Endothelial cell of umbilical vein (primary cell): ENCODE measurements around the gene ROMO1. TPM values are rescaled to one million over a fixed set of nuclear protein-coding genes. Genes with fewer than 3 reads are reported as not detected.

Source experiments
- BruUV-seq: library from RNA; stranded (reverse); fragments of 400-500 nt; replicated peaks from 2 replicates; lab custom pipeline; 2021; lab: Mats Ljungman, UMichigan
- CTCF ChIA-PET: fragments of 300-600, 350-600 bp; sonication (Branson Sonifier 250); formaldehyde crosslinking; loops from one replicate; lab custom pipeline; 2021; ENCODE audit warnings: antibody characterized with exemption, inconsistent platforms; lab: Charles Lee
- POLR2A ChIA-PET: fragments of 300-600, 350-600 bp; sonication (Branson Sonifier 250); formaldehyde crosslinking; loops from one replicate; lab custom pipeline; 2021; ENCODE audit warnings: antibody characterized with exemption, inconsistent platforms; lab: Charles Lee
- DNase-seq: peaks from one replicate; pipeline ENCODE4 v3.0.0-alpha.2; 2011; ENCODE audit warnings: low read depth, low spot score
- FAIRE-seq: peaks from 2 replicates; lab custom pipeline; 2011; peaks lifted over from hg19 to GRCh38; lab: Jason Lieb, UNC
- H2AFZ ChIP-seq: 2 replicates; pipeline ENCODE4 v1.6.0; 2012; ENCODE audit warnings: low read depth, low read length, control low read depth, inconsistent platforms
- H3K27ac ChIP-seq: 2 replicates; pipeline ENCODE4 v1.5.1; 2011; ENCODE audit warnings: low read depth, mild to moderate bottlenecking, control low read depth, low read length, moderate library complexity; ENCODE audit not compliant: insufficient read depth
- H3K27me3 ChIP-seq, 2 experiments: 2 replicates each; pipeline versions ENCODE4 v1.6.0 to v1.6.1; 2011; ENCODE audit warnings: low read length in 2 of 2, mixed read lengths in 1 of 2; ENCODE audit not compliant: control insufficient read depth in 2 of 2, insufficient read depth in 2 of 2
- H3K36me3 ChIP-seq, 2 experiments: 2 replicates in 1 of 2; 3 replicates in 1 of 2; pipeline ENCODE4 v1.5.1; 2011; ENCODE audit warnings: low read length in 2 of 2, mild to moderate bottlenecking in 1 of 2, moderate library complexity in 1 of 2; ENCODE audit not compliant: control insufficient read depth in 2 of 2, insufficient read depth in 2 of 2; ENCODE audit errors: extremely low read depth in 1 of 2
- H3K4me1 ChIP-seq: 3 replicates; pipeline ENCODE4 v1.5.1; 2011; ENCODE audit warnings: mild to moderate bottlenecking, low read length; ENCODE audit not compliant: control insufficient read depth, insufficient read depth; ENCODE audit errors: extremely low read depth
- H3K4me2 ChIP-seq: 2 replicates; pipeline ENCODE4 v1.6.1; 2011; ENCODE audit warnings: low read length, control low read depth, mixed read lengths; ENCODE audit not compliant: insufficient read depth
- H3K4me3 ChIP-seq, 3 experiments: fragments of 200-600 bp in 1 of 3; sonication (generic), shearing (Covaris generic) in 1 of 3; replicated peaks in 1 of 3; 2 replicates each; pipeline ENCODE4 v1.5.1; 2011 to 2016; ENCODE audit warnings: control low read depth in 3 of 3, low read length in 3 of 3, mild to moderate bottlenecking in 2 of 3, inconsistent platforms in 1 of 3, low read depth in 1 of 3, moderate library complexity in 1 of 3; ENCODE audit not compliant: insufficient read depth in 1 of 3
- H3K79me2 ChIP-seq: 2 replicates; pipeline ENCODE4 v1.6.0; 2012; ENCODE audit warnings: low read length, inconsistent platforms; ENCODE audit not compliant: control insufficient read depth, insufficient read depth
- H3K9ac ChIP-seq: replicated peaks from 2 replicates; pipeline ENCODE3; 2011; ENCODE audit warnings: low read length, control low read depth; ENCODE audit not compliant: insufficient read depth; ENCODE audit errors: extremely low read depth
- H3K9me1 ChIP-seq: replicated peaks from 3 replicates; pipeline ENCODE4 v1.6.0; 2011; ENCODE audit warnings: mild to moderate bottlenecking, low read length; ENCODE audit not compliant: control insufficient read depth, insufficient read depth; ENCODE audit errors: extremely low read depth
- H3K9me3 ChIP-seq: replicated peaks from 2 replicates; pipeline ENCODE4 v1.5.1; 2012; ENCODE audit warnings: low read length, inconsistent platforms; ENCODE audit not compliant: control insufficient read depth, insufficient read depth
- H4K20me1 ChIP-seq: replicated peaks from 2 replicates; pipeline ENCODE3; 2011; ENCODE audit warnings: mild to moderate bottlenecking, low read length; ENCODE audit not compliant: control insufficient read depth, insufficient read depth; ENCODE audit errors: extremely low read depth
- EZH2 ChIP-seq: IDR thresholded peaks from 2 replicates; pipeline ENCODE4 v1.6.1; 2012; ENCODE audit warnings: borderline replicate concordance, low read depth, mild to moderate bottlenecking, moderate library complexity, low read length, inconsistent platforms; ENCODE audit not compliant: severe bottlenecking
- FOS ChIP-seq: IDR thresholded peaks from 2 replicates; pipeline ENCODE4 v1.6.1; 2011; ENCODE audit warnings: mild to moderate bottlenecking, low read length, moderate library complexity, borderline replicate concordance; ENCODE audit not compliant: insufficient read depth
- GATA2 ChIP-seq: IDR thresholded peaks from 2 replicates; pipeline ENCODE4 v1.7.0; 2011; ENCODE audit warnings: low read depth, mild to moderate bottlenecking, moderate library complexity, mixed read lengths, low read length; ENCODE audit not compliant: insufficient read length, insufficient read depth
- JUN ChIP-seq: IDR thresholded peaks from 2 replicates; pipeline ENCODE4 v1.6.1; 2011; ENCODE audit warnings: borderline replicate concordance, low read depth; ENCODE audit not compliant: insufficient read length, insufficient read depth
- MYC ChIP-seq: IDR thresholded peaks from one replicate; pipeline ENCODE4 v1.6.1; 2011; ENCODE audit warnings: mild to moderate bottlenecking, low read depth, low read length
- POLR2A ChIP-seq: IDR thresholded peaks from 2 replicates; pipeline ENCODE4 v1.6.1; 2012; ENCODE audit warnings: low read depth, mild to moderate bottlenecking, control low read depth, low read length
- POLR2AphosphoS5 ChIP-seq: IDR thresholded peaks from 2 replicates; pipeline ENCODE4 v1.6.1; 2012; ENCODE audit warnings: low read depth, mild to moderate bottlenecking, control low read depth, low read length, moderate library complexity; ENCODE audit not compliant: insufficient read depth
- dilution Hi-C: fragments of 300-500 bp; cut with MboI; formaldehyde crosslinking; loops from one replicate; pipeline ENCODE4 v1.15.0; 2019; ENCODE audit warnings: low sequenced_read_pairs; ENCODE audit not compliant: extremely low pct_ligation_motif_present
- intact Hi-C: fragments of 100-400 bp; cut with micrococcal nuclease; formaldehyde crosslinking; loops from one replicate; pipeline ENCODE4 v1.10.0; 2022
- polyA plus RNA-seq, 4 experiments: library from polyadenylated mRNA; depleted of rRNA in 3 of 4; stranded (reverse) in 3 of 4; unstranded in 1 of 4; fragments of >200 nt; gene quantifications; 2 replicates each; pipeline versions ENCODE4 v1.2.1 to v1.2.3, GENCODE V29; 2011 to 2012; ENCODE audit warnings: missing spikeins in 1 of 4
- total RNA-seq: library from RNA; stranded (reverse); gene quantifications from 2 replicates; pipeline ENCODE4 v1.2.3, GENCODE V29; 2021
- TF ChIP-seq, protein P1 (sequence below): IDR thresholded peaks from 2 replicates; pipeline ENCODE4 v1.6.1; 2011; ENCODE audit not compliant: insufficient read depth, insufficient read length
- TF ChIP-seq, protein P2 (sequence below), 2 donors: IDR thresholded peaks; 1 replicate in 1 of 2; 2 replicates in 1 of 2; pipeline ENCODE4 v1.5.1; 2011; ENCODE audit warnings: low read length in 2 of 2, mild to moderate bottlenecking in 2 of 2, moderate library complexity in 2 of 2, control low read depth in 1 of 2, inconsistent platforms in 1 of 2, low read depth in 1 of 2; ENCODE audit not compliant: insufficient read depth in 1 of 2; ENCODE audit errors: extremely low read depth in 1 of 2

Gene ROMO1
- total and polyA plus RNA-seq, 2 donors (not counting 3 experiments of a cell fraction or from before 2014, with no cell fraction given): 174 to 1,099 TPM

DNA sequence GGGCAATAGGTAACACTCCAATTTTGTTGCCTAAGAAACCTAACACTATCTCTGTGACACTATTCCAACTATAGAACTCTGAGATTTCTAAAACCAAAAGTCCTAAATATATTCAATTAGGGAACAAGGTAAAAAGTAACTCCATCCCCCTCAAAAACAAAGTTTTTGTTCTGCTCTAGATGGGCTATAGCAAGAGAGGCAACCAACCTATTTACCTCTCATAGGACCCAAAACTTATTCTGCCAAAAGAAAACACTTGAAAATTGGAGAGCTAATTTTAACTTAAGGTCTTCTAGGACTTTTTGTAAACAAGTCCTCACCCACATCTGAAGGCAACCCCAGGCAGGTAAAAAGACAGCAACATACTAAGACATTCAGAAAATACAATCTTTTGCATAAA is 35.2 kb downstream of the ROMO1 start:
- no peak overlapping the region for H3K27ac ChIP-seq
- no peak overlapping the region for H3K4me2 ChIP-seq
- H3K4me3 ChIP-seq: no peak overlapping the region
- dilution Hi-C loops (no loop called here), intact Hi-C loops (loop anchor here (2.0 to 5.0 kb wide), 2 partner anchors 14 to 38 kb away; partner anchors contain the start of gene PHF20)
- POLR2A ChIA-PET: interaction anchor here (1.0 kb wide), 3 partner anchors 9 to 61 kb away, joined by 3 read pairs; no protein-coding TSS in a partner anchor
- H2AFZ ChIP-seq: no peak overlapping the region
- H3K27me3 ChIP-seq: no peaks in the 10 kb centered on the region
- CTCF ChIA-PET: no interaction called here
- H3K9me3 ChIP-seq: no peaks in the 10 kb centered on the region
- TF ChIP-seq EZH2 (no peak), MYC (no peak), GATA2 (no peak), JUN (no peak), POLR2A (no peak), POLR2AphosphoS5 (no peak), FOS (no peak)
- TF ChIP-seq, protein P1, sequence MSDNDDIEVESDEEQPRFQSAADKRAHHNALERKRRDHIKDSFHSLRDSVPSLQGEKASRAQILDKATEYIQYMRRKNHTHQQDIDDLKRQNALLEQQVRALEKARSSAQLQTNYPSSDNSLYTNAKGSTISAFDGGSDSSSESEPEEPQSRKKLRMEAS: no peak
- TF ChIP-seq, protein P2, sequence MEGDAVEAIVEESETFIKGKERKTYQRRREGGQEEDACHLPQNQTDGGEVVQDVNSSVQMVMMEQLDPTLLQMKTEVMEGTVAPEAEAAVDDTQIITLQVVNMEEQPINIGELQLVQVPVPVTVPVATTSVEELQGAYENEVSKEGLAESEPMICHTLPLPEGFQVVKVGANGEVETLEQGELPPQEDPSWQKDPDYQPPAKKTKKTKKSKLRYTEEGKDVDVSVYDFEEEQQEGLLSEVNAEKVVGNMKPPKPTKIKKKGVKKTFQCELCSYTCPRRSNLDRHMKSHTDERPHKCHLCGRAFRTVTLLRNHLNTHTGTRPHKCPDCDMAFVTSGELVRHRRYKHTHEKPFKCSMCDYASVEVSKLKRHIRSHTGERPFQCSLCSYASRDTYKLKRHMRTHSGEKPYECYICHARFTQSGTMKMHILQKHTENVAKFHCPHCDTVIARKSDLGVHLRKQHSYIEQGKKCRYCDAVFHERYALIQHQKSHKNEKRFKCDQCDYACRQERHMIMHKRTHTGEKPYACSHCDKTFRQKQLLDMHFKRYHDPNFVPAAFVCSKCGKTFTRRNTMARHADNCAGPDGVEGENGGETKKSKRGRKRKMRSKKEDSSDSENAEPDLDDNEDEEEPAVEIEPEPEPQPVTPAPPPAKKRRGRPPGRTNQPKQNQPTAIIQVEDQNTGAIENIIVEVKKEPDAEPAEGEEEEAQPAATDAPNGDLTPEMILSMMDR (IDR thresholded peaks at IDR 0.05; ENCODE audit: extremely low read depth in 1 of 2, insufficient read depth in 1 of 2, low read depth in 1 of 2, low read length in 2 of 2): no peak
- peaks cover 21% of the 10 kb centered on the region for H3K4me1 ChIP-seq
- peaks cover 48% of the 10 kb centered on the region for H4K20me1 ChIP-seq
- FAIRE-seq (no peak), DNase-seq (no peak)
- no peak overlapping the region for H3K9ac ChIP-seq
- no TSS peak for BruUV-seq
- peaks cover 99% of the 10 kb centered on the region for H3K79me2 ChIP-seq
- H3K9me1 ChIP-seq: no peaks in the 10 kb centered on the region
- peaks cover 35 to 64% of the 10 kb centered on the region in 2 experiments for H3K36me3 ChIP-seq
